CD1c-positive myeloid dendritic cell (primary cell): ENCODE data around the gene AWAT2.

ENCODE experiments used
- DNase-seq: peaks from one replicate; pipeline ENCODE4 v3.0.0-alpha.2; 2016; ENCODE audit errors: extremely low spot score

AWAT2 gene

DNA sequence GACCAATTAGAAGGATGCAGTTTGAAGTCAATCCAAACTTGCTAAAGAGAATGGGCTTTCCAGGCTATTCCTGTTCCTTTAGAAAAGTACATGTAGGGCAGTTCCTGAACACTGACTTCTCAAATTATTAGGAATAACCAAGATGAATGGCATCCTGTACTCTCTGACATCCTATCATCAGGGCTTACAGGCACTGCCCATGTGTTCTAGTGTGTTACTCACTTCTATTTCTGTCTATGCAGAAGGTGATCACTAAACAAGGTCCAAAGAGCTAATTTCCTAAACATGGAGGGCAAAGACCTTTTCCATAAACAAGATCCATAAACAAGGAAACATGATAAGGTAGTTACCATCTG lies 53.6 kb downstream of the AWAT2 start:
- no peak for DNase-seq

GRCh38 chrX:69995362-69996112 lies 54.2 kb downstream of the AWAT2 start:
- DNase-seq: no peak

- no peak for DNase-seq
Observed at GRCh38 chrX:69993494-69993893, 56.2 kb downstream of the AWAT2 start.

DNA sequence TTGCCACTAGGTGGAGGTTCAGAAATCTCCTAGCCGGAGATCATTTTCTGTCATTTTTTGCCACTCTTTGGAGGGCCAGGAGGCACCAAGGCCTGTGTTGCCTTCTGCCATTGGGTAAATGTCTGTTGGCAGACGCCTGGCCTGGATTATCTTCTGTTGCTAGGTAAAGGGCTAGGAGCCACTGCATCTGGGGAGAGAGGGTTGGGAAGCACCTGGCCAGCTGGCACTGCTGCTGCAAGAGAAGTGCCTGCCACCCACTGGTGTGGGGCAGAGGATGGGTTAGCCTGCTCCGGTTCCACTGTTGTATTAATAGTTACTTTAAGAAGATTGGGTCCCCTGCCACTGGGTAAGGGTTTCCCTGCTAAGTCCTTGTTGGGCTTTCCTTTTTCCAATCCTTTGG lies 58.1 kb downstream of the AWAT2 start:
- DNase-seq: no peak
